Neural cell (in vitro differentiated cells): ENCODE results near the gene CLSTN1. TPM values are rescaled to one million over a fixed set of nuclear protein-coding genes. Genes with fewer than 3 reads are reported as not detected.
A peak's percentile ranks its signal among the peaks of the same experiment; 100 is the strongest.

ENCODE experiments used
- H2AFZ ChIP-seq: fragments of 200-600, 300-800 bp; sonication (generic), shearing (Covaris generic); 2 replicates; pipeline ENCODE4 v1.6.0; 2014; ENCODE audit warnings: low read depth, mild to moderate bottlenecking, antibody characterized with exemption, low read length, moderate library complexity
- H3F3A ChIP-seq: fragments of 200-600 bp; shearing (Covaris generic); 2 replicates; pipeline ENCODE4 v1.6.1; 2016; ENCODE audit warnings: mild to moderate bottlenecking, moderate library complexity, mixed read lengths, antibody characterized with exemption, low read length; ENCODE audit not compliant: insufficient read depth, poor library complexity, severe bottlenecking
- H3K27ac ChIP-seq: fragments of 200-600, 300-800 bp; sonication (generic), shearing (Covaris generic); 2 replicates; pipeline ENCODE4 v1.5.1; 2014; ENCODE audit warnings: mild to moderate bottlenecking, low read length, moderate library complexity
- H3K27me3 ChIP-seq: fragments of 300-800, 200-600 bp; sonication (generic), shearing (Covaris generic); 2 replicates; pipeline ENCODE4 v1.6.0; 2014; ENCODE audit warnings: mild to moderate bottlenecking, low read depth, low read length, moderate library complexity; ENCODE audit not compliant: insufficient read depth
- H3K36me3 ChIP-seq: fragments of 300-800, 200-600 bp; sonication (generic), shearing (Covaris generic); 2 replicates; pipeline ENCODE4 v1.5.1; 2014; ENCODE audit warnings: mild to moderate bottlenecking, antibody characterized with exemption, low read length, moderate library complexity; ENCODE audit not compliant: insufficient read depth
- H3K4me2 ChIP-seq: fragments of 300-800, 200-600 bp; sonication (generic), shearing (Covaris generic); 2 replicates; pipeline ENCODE4 v1.6.0; 2014; ENCODE audit warnings: mild to moderate bottlenecking, low read length
- H3K4me3 ChIP-seq: fragments of 300-800, 200-600 bp; sonication (generic), shearing (Covaris generic); 2 replicates; pipeline ENCODE4 v1.5.1; 2014; ENCODE audit warnings: mild to moderate bottlenecking, low read length, moderate library complexity
- H3K79me2 ChIP-seq: fragments of 200-600 bp; shearing (Covaris generic); replicated peaks from 2 replicates; pipeline ENCODE4 v1.6.0; 2014; ENCODE audit warnings: mild to moderate bottlenecking, low read length, moderate library complexity; ENCODE audit not compliant: insufficient read depth
- H3K9ac ChIP-seq: fragments of 300-800, 200-600 bp; sonication (generic), shearing (Covaris generic); 2 replicates; pipeline ENCODE4 v1.6.1; 2016; ENCODE audit warnings: mild to moderate bottlenecking, low read length, mixed read lengths
- H3K9me2 ChIP-seq: fragments of 200-600 bp; shearing (Covaris generic); 2 replicates; pipeline ENCODE4 v1.6.1; 2016; ENCODE audit warnings: mild to moderate bottlenecking, low read length, mixed read lengths; ENCODE audit not compliant: insufficient read depth
- H3K9me3 ChIP-seq: fragments of 200-600, 300-800 bp; sonication (generic), shearing (Covaris generic); 2 replicates; pipeline ENCODE4 v1.6.1; 2016; ENCODE audit warnings: mild to moderate bottlenecking, mixed run types, low read length, moderate library complexity, mixed read lengths
- H4K20me1 ChIP-seq: fragments of 200-600 bp; shearing (Covaris generic); 2 replicates; pipeline ENCODE4 v1.6.1; 2016; ENCODE audit warnings: mild to moderate bottlenecking, mixed run types; ENCODE audit not compliant: insufficient read depth
- EP300 ChIP-seq: fragments of 450-650 bp; conservative IDR thresholded peaks from 2 replicates; pipeline ENCODE4 v1.6.1; 2014; ENCODE audit warnings: antibody characterized with exemption, mild to moderate bottlenecking, moderate library complexity; ENCODE audit not compliant: poor library complexity, severe bottlenecking
- EZH2 ChIP-seq: fragments of 200-600, 300-800 bp; shearing (Covaris generic), sonication (generic); IDR thresholded peaks from 2 replicates; pipeline ENCODE4 v1.6.1; 2014; ENCODE audit warnings: antibody characterized with exemption, low read length, borderline replicate concordance, mild to moderate bottlenecking; ENCODE audit not compliant: insufficient read depth, poor library complexity, severe bottlenecking
- MXI1 ChIP-seq: fragments of 450-650 bp; conservative IDR thresholded peaks from 2 replicates; pipeline ENCODE4 v1.6.1; 2014; ENCODE audit warnings: antibody characterized with exemption, mild to moderate bottlenecking; ENCODE audit not compliant: poor library complexity, severe bottlenecking
- POLR2AphosphoS5 ChIP-seq: IDR thresholded peaks from 2 replicates; pipeline ENCODE4 v1.6.1; 2012
- RAD21 ChIP-seq: fragments of 450-650 bp; conservative IDR thresholded peaks from 2 replicates; pipeline ENCODE4 v1.6.1; 2014; ENCODE audit warnings: antibody characterized with exemption, mild to moderate bottlenecking, moderate library complexity
- REST ChIP-seq: IDR thresholded peaks from 2 replicates; pipeline ENCODE4 v1.6.1; 2012; ENCODE audit warnings: borderline replicate concordance
- SMC3 ChIP-seq: fragments of 450-650 bp; conservative IDR thresholded peaks from 2 replicates; pipeline ENCODE4 v1.6.1; 2014; ENCODE audit warnings: antibody characterized with exemption, mild to moderate bottlenecking, moderate library complexity; ENCODE audit not compliant: poor library complexity
- TAF1 ChIP-seq: IDR thresholded peaks from 2 replicates; pipeline ENCODE4 v1.6.1; 2012; ENCODE audit warnings: low read depth
- polyA plus RNA-seq: library from polyadenylated mRNA; depleted of rRNA; stranded (reverse); fragments of >200 nt; gene quantifications from 2 replicates; pipeline ENCODE4 v1.2.3, GENCODE V29; 2014
- TF ChIP-seq, protein P1 (sequence below): fragments of 450-650 bp; IDR thresholded peaks from 2 replicates; pipeline ENCODE4 v1.5.1; 2014; ENCODE audit warnings: antibody characterized with exemption, mild to moderate bottlenecking, moderate library complexity; ENCODE audit not compliant: poor library complexity, severe bottlenecking

Gene CLSTN1
- polyA plus RNA-seq, 1 donor from 2014 or later: 77.2 TPM

- H2AFZ ChIP-seq: no peak overlapping the region
- no peaks in the 10 kb centered on the region for H3K79me2 ChIP-seq
- no peaks in the 10 kb centered on the region for H3K9me3 ChIP-seq
- H3K4me3 ChIP-seq: peak overlapping the region; percentile 5
- no peaks in the 10 kb centered on the region for H4K20me1 ChIP-seq
- no peaks in the 10 kb centered on the region for H3K36me3 ChIP-seq
- H3F3A ChIP-seq: no peaks in the 10 kb centered on the region
- H3K4me2 ChIP-seq: no peak overlapping the region
- TF ChIP-seq MXI1 (no peak), RAD21 (no peak), EP300 (no peak), SMC3 (no peak), EZH2 (no peak), TAF1 (no peak)
- peak overlapping the region; percentile 26 for H3K9ac ChIP-seq
- H3K27me3 ChIP-seq: no peaks in the 10 kb centered on the region
- H3K27ac ChIP-seq: no peak overlapping the region
- H3K9me2 ChIP-seq: no peaks in the 10 kb centered on the region
Measured at GRCh38 chr1:9835404-9835757, 11.6 kb upstream of the CLSTN1 start.

GRCh38 chr1:9833632-9834031 is 9.9 kb upstream of the CLSTN1 start:
- no peak overlapping the region for H3K4me2 ChIP-seq
- no peaks in the 10 kb centered on the region for H3K27me3 ChIP-seq
- H3K9ac ChIP-seq: no peak overlapping the region
- no peaks in the 10 kb centered on the region for H3K36me3 ChIP-seq
- H3K9me3 ChIP-seq: no peaks in the 10 kb centered on the region
- no peak overlapping the region for H3K4me3 ChIP-seq
- H2AFZ ChIP-seq: no peak overlapping the region
- H3K9me2 ChIP-seq: no peaks in the 10 kb centered on the region
- no peaks in the 10 kb centered on the region for H3F3A ChIP-seq
- H3K79me2 ChIP-seq: no peaks in the 10 kb centered on the region
- TF ChIP-seq SMC3 (no peak), RAD21 (no peak), EZH2 (no peak), POLR2AphosphoS5 (no peak), EP300 (no peak), REST (no peak), TAF1 (no peak), MXI1 (no peak)
- TF ChIP-seq, protein P1, sequence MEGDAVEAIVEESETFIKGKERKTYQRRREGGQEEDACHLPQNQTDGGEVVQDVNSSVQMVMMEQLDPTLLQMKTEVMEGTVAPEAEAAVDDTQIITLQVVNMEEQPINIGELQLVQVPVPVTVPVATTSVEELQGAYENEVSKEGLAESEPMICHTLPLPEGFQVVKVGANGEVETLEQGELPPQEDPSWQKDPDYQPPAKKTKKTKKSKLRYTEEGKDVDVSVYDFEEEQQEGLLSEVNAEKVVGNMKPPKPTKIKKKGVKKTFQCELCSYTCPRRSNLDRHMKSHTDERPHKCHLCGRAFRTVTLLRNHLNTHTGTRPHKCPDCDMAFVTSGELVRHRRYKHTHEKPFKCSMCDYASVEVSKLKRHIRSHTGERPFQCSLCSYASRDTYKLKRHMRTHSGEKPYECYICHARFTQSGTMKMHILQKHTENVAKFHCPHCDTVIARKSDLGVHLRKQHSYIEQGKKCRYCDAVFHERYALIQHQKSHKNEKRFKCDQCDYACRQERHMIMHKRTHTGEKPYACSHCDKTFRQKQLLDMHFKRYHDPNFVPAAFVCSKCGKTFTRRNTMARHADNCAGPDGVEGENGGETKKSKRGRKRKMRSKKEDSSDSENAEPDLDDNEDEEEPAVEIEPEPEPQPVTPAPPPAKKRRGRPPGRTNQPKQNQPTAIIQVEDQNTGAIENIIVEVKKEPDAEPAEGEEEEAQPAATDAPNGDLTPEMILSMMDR: no peak
- no peaks in the 10 kb centered on the region for H4K20me1 ChIP-seq
- H3K27ac ChIP-seq: no peak overlapping the region
